PFSK-1 (cell line): ENCODE data around the gene YIPF5.

ENCODE experiments used
- FOXP2 ChIP-seq: optimal IDR thresholded peaks from 2 replicates; pipeline ENCODE3; 2011; ENCODE audit warnings: borderline replicate concordance, control low read depth, inconsistent platforms; ENCODE audit not compliant: insufficient read depth; ENCODE audit errors: extremely low read length, extremely low read depth
- POLR2AphosphoS5 ChIP-seq: IDR thresholded peaks from 2 replicates; pipeline ENCODE4 v1.6.1; 2012; ENCODE audit warnings: low read depth, mild to moderate bottlenecking, control low read depth, low read length, moderate library complexity
- REST ChIP-seq, 2 experiments: IDR thresholded peaks; 2 replicates each; pipeline versions ENCODE4 v1.6.1 to v1.8.0; 2011 to 2012; ENCODE audit warnings: low read depth in 2 of 2, low read length in 2 of 2, control low read depth in 1 of 2, inconsistent platforms in 1 of 2, mild to moderate bottlenecking in 1 of 2, moderate library complexity in 1 of 2; ENCODE audit not compliant: insufficient read depth in 1 of 2
- SIN3A ChIP-seq: IDR thresholded peaks from 2 replicates; pipeline ENCODE4 v1.6.1; 2012; ENCODE audit warnings: mild to moderate bottlenecking, low read length, moderate library complexity, borderline replicate concordance; ENCODE audit not compliant: insufficient read depth
- TAF1 ChIP-seq: IDR thresholded peaks from 2 replicates; pipeline ENCODE4 v1.6.1; 2012; ENCODE audit warnings: low read length, control low read depth, borderline replicate concordance; ENCODE audit not compliant: insufficient read depth

The YIPF5 gene

GRCh38 chr5:144187699-144188294 lies 17.3 kb upstream of the YIPF5 start:
- no peak for TF ChIP-seq SIN3A
- TF ChIP-seq POLR2AphosphoS5: peak; percentile 37; the same call in 1 of the 2 replicates
- peak; percentile 52; the same call in 1 of the 2 replicates for TF ChIP-seq TAF1
- peak in 1 of 2 experiments; percentile 52; a peak in 1 of 4 replicates for TF ChIP-seq REST (IDR thresholded peaks at IDR 0.05; ENCODE audit: insufficient read depth in 1 of 2, low read depth in 2 of 2, low read length in 2 of 2)
- TF ChIP-seq FOXP2: no peak

- TF ChIP-seq REST (IDR thresholded peaks at IDR 0.05; ENCODE audit: insufficient read depth in 1 of 2, low read depth in 2 of 2, low read length in 2 of 2) (no peak), POLR2AphosphoS5 (no peak), SIN3A (no peak), FOXP2 (no peak), TAF1 (no peak)
Measured at GRCh38 chr5:144183254-144183889, 12.9 kb upstream of the YIPF5 start.

- TF ChIP-seq POLR2AphosphoS5: no peak
- TF ChIP-seq SIN3A: no peak
- no peak for TF ChIP-seq REST (IDR thresholded peaks at IDR 0.05; ENCODE audit: insufficient read depth in 1 of 2, low read depth in 2 of 2, low read length in 2 of 2)
- no peak for TF ChIP-seq FOXP2
- TF ChIP-seq TAF1: no peak
Measured at GRCh38 chr5:144179226-144179625, 8.8 kb upstream of the YIPF5 start.

- TF ChIP-seq POLR2AphosphoS5 (no peak), REST (IDR thresholded peaks at IDR 0.05; ENCODE audit: insufficient read depth in 1 of 2, low read depth in 2 of 2, low read length in 2 of 2) (no peak), SIN3A (no peak), FOXP2 (no peak), TAF1 (no peak)
Measured at GRCh38 chr5:144177548-144177947, 7.1 kb upstream of the YIPF5 start.
